Osteoblast (primary cell): Measurements from ENCODE around the gene COLEC12. TPM values are rescaled to one million over a fixed set of nuclear protein-coding genes. Genes with fewer than 3 reads are reported as not detected.

ENCODE experiments used
- DNase-seq: peaks from one replicate; pipeline ENCODE4 v3.0.0; 2011; ENCODE audit warnings: low spot score, mixed read lengths; ENCODE audit not compliant: insufficient read length; ENCODE audit errors: missing footprints
- H2AFZ ChIP-seq: 2 replicates; pipeline ENCODE4 v1.6.0; 2011; ENCODE audit warnings: mild to moderate bottlenecking, low read length
- H3K27ac ChIP-seq: 2 replicates; pipeline ENCODE4 v1.5.1; 2011; ENCODE audit warnings: mild to moderate bottlenecking, low read depth, low read length, moderate library complexity
- H3K27me3 ChIP-seq: 2 replicates; pipeline ENCODE4 v1.6.0; 2012; ENCODE audit warnings: mild to moderate bottlenecking, control low read depth, inconsistent platforms, low read length, moderate library complexity; ENCODE audit not compliant: insufficient read depth
- H3K36me3 ChIP-seq: 2 replicates; pipeline ENCODE4 v1.5.1; 2011; ENCODE audit warnings: mild to moderate bottlenecking, low read length, control low read depth, moderate library complexity; ENCODE audit not compliant: insufficient read depth
- H3K4me1 ChIP-seq: 2 replicates; pipeline ENCODE4 v1.5.1; 2011; ENCODE audit warnings: mild to moderate bottlenecking, low read length, control low read depth, moderate library complexity; ENCODE audit not compliant: insufficient read depth
- H3K4me2 ChIP-seq: 2 replicates; pipeline ENCODE4 v1.6.0; 2011; ENCODE audit warnings: mild to moderate bottlenecking, low read length; ENCODE audit not compliant: insufficient read depth
- H3K4me3 ChIP-seq: fragments of 200-600 bp; sonication (generic); 3 replicates; pipeline ENCODE4 v1.5.1; 2012; ENCODE audit warnings: mild to moderate bottlenecking, low read length, inconsistent platforms; ENCODE audit not compliant: insufficient read depth
- H3K79me2 ChIP-seq: 2 replicates; pipeline ENCODE4 v1.6.0; 2012; ENCODE audit warnings: mild to moderate bottlenecking, low read length, control low read depth, inconsistent platforms; ENCODE audit not compliant: insufficient read depth
- H3K9me3 ChIP-seq: 2 replicates; pipeline ENCODE4 v1.5.1; 2011; ENCODE audit warnings: low read depth, low read length, control low read depth
- H4K20me1 ChIP-seq: 2 replicates; pipeline ENCODE4 v1.6.0; 2012; ENCODE audit warnings: mild to moderate bottlenecking, low read length, control low read depth; ENCODE audit not compliant: insufficient read depth
- CTCF ChIP-seq: IDR thresholded peaks from 2 replicates; pipeline ENCODE4 v1.5.1; 2011; ENCODE audit warnings: mild to moderate bottlenecking, low read depth, low read length, moderate library complexity; ENCODE audit errors: extremely low read depth
- total RNA-seq: library from RNA; depleted of rRNA; stranded (reverse); fragments of >200 nt; gene quantifications from 2 replicates; pipeline ENCODE4 v1.2.3, GENCODE V29; 2012

COLEC12 gene
- total RNA-seq, 1 donor, result 38.0 TPM

- peak overlapping the region; percentile 6 for H3K27ac ChIP-seq
- H3K9me3 ChIP-seq, result no peaks in the 10 kb centered on the region
- no peak overlapping the region for H3K4me2 ChIP-seq
- no peak for DNase-seq
- no peak overlapping the region for H3K4me3 ChIP-seq
- H3K36me3 ChIP-seq, result no peaks in the 10 kb centered on the region
- no peaks in the 10 kb centered on the region for H3K79me2 ChIP-seq
- no peaks in the 10 kb centered on the region for H3K27me3 ChIP-seq
- peaks cover 32% of the 10 kb centered on the region for H3K4me1 ChIP-seq
- H2AFZ ChIP-seq, result no peak overlapping the region
- H4K20me1 ChIP-seq, result no peaks in the 10 kb centered on the region
- TF ChIP-seq CTCF, result no peak
These were observed 87.3 kb downstream of the COLEC12 start for GRCh38 chr18:413233-413632.

GRCh38 chr18:410047-410455 lies 90.5 kb downstream of the COLEC12 start:
- Histone ChIP-seq H3K79me2 (no peaks in the 10 kb centered on the region), H3K9me3 (no peaks in the 10 kb centered on the region), H3K27me3 (no peaks in the 10 kb centered on the region), H3K4me2 (no peak overlapping the region), H3K4me1 (peaks cover 25% of the 10 kb centered on the region), H2AFZ (no peak overlapping the region), H3K36me3 (no peaks in the 10 kb centered on the region), H3K27ac (no peak overlapping the region), H4K20me1 (no peaks in the 10 kb centered on the region), H3K4me3 (no peak overlapping the region)
- no peak for DNase-seq
- no peak for TF ChIP-seq CTCF

GRCh38 chr18:408367-408766 lies 92.1 kb downstream of the COLEC12 start:
- Histone ChIP-seq H3K9me3 (no peaks in the 10 kb centered on the region), H3K27me3 (no peaks in the 10 kb centered on the region), H3K4me1 (peaks cover 19% of the 10 kb centered on the region), H3K36me3 (no peaks in the 10 kb centered on the region), H3K4me3 (no peak overlapping the region), H3K27ac (peak overlapping the region; percentile 46), H2AFZ (no peak overlapping the region), H3K4me2 (no peak overlapping the region), H3K79me2 (no peaks in the 10 kb centered on the region), H4K20me1 (no peaks in the 10 kb centered on the region)
- DNase-seq, result no peak
- no peak for TF ChIP-seq CTCF

GRCh38 chr18:407626-408224 lies 92.8 kb downstream of the COLEC12 start:
- no peaks in the 10 kb centered on the region for H3K79me2 ChIP-seq
- DNase-seq, result no peak

More at GRCh38 chr18:407626-408224, 92.8 kb downstream of the COLEC12 start:
- Histone ChIP-seq H2AFZ (no peak overlapping the region), H3K27ac (peak overlapping the region; percentile 46), H3K4me1 (peaks cover 19% of the 10 kb centered on the region), H3K9me3 (no peaks in the 10 kb centered on the region), H3K4me2 (peak overlapping the region; percentile 13), H4K20me1 (no peaks in the 10 kb centered on the region), H3K4me3 (no peak overlapping the region), H3K36me3 (no peaks in the 10 kb centered on the region), H3K27me3 (no peaks in the 10 kb centered on the region)
- no peak for TF ChIP-seq CTCF
